ENCODE results near the gene GOLGA8M.
"Not testable (repeated sequence)": the region's sequence is repeated elsewhere in the genome, so short reads cannot be mapped to it uniquely, and the experiment has no call there.

- TF ChIP-seq, protein P1, sequence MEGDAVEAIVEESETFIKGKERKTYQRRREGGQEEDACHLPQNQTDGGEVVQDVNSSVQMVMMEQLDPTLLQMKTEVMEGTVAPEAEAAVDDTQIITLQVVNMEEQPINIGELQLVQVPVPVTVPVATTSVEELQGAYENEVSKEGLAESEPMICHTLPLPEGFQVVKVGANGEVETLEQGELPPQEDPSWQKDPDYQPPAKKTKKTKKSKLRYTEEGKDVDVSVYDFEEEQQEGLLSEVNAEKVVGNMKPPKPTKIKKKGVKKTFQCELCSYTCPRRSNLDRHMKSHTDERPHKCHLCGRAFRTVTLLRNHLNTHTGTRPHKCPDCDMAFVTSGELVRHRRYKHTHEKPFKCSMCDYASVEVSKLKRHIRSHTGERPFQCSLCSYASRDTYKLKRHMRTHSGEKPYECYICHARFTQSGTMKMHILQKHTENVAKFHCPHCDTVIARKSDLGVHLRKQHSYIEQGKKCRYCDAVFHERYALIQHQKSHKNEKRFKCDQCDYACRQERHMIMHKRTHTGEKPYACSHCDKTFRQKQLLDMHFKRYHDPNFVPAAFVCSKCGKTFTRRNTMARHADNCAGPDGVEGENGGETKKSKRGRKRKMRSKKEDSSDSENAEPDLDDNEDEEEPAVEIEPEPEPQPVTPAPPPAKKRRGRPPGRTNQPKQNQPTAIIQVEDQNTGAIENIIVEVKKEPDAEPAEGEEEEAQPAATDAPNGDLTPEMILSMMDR (IDR thresholded peaks at IDR 0.05; ENCODE audit: low read length): not testable (repeated sequence)
- not testable (repeated sequence) for TF ChIP-seq EZH2 (optimal IDR thresholded peaks at IDR 0.05; ENCODE audit: low read depth, low read length); EZH2phosphoT487 (IDR thresholded peaks at IDR 0.05; ENCODE audit: low read length)
These were observed 40.1 kb downstream of the GOLGA8M start for GRCh38 chr15:28672122-28672521.
